Medulla oblongata (tissue), 1 donor: ENCODE results near the gene SLC9A5.

ENCODE experiments used
- DNase-seq: peaks from one replicate; pipeline ENCODE4 v3.0.0-alpha.2; 2015; ENCODE audit errors: extremely low spot score

Gene SLC9A5

GRCh38 chr16:67281536-67282446, 33.0 kb downstream of the SLC9A5 start:
- DNase-seq: no peak

- DNase-seq: no peak
Measured at GRCh38 chr16:67282447-67282805, 33.6 kb downstream of the SLC9A5 start.

GRCh38 chr16:67283039-67283825, 34.5 kb downstream of the SLC9A5 start:
- DNase-seq: no peak

GRCh38 chr16:67283826-67284555, 35.2 kb downstream of the SLC9A5 start:
- no peak for DNase-seq

GRCh38 chr16:67284699-67285646, 36.2 kb downstream of the SLC9A5 start:
- peak; percentile 14 for DNase-seq

GRCh38 chr16:67286441-67287235, 37.9 kb downstream of the SLC9A5 start:
- DNase-seq: no peak

GRCh38 chr16:67287960-67288359, 39.2 kb downstream of the SLC9A5 start:
- no peak for DNase-seq

- no peak for DNase-seq
Measured at GRCh38 chr16:67291461-67291860, 42.7 kb downstream of the SLC9A5 start.

- DNase-seq: no peak
Measured at GRCh38 chr16:67294171-67294757, 45.5 kb downstream of the SLC9A5 start.

- DNase-seq: no peak
Measured at GRCh38 chr16:67294938-67295361, 46.2 kb downstream of the SLC9A5 start.

GRCh38 chr16:67296420-67296819, 47.6 kb downstream of the SLC9A5 start:
- DNase-seq: no peak

- DNase-seq: no peak
Measured at GRCh38 chr16:67298277-67298676, 49.5 kb downstream of the SLC9A5 start.

GRCh38 chr16:67299269-67299668, 50.5 kb downstream of the SLC9A5 start:
- no peak for DNase-seq

- peak; percentile 16 for DNase-seq
Measured at GRCh38 chr16:67301080-67301782, 52.5 kb downstream of the SLC9A5 start.

- DNase-seq: no peak
Measured at GRCh38 chr16:67302076-67302475, 53.3 kb downstream of the SLC9A5 start.

GRCh38 chr16:67302970-67303369, 54.2 kb downstream of the SLC9A5 start:
- no peak for DNase-seq

- no peak for DNase-seq
Measured at GRCh38 chr16:67304020-67304419, 55.2 kb downstream of the SLC9A5 start.

- DNase-seq: no peak
Measured at GRCh38 chr16:67305216-67306071, 56.7 kb downstream of the SLC9A5 start.
